AG08396 (cell line): ENCODE results near the gene CACNA1B.
"Not testable (repeated sequence)": the region's sequence is repeated elsewhere in the genome, so short reads cannot be mapped to it uniquely, and the experiment has no call there.

Source experiments
- DNase-seq: peaks from one replicate; pipeline ENCODE4 v3.0.0; 2012; ENCODE audit warnings: low spot score, mixed read lengths

The CACNA1B gene

GRCh38 chr9:138073408-138073807, 195.8 kb downstream of the CACNA1B start:
- DNase-seq: no peak

DNA sequence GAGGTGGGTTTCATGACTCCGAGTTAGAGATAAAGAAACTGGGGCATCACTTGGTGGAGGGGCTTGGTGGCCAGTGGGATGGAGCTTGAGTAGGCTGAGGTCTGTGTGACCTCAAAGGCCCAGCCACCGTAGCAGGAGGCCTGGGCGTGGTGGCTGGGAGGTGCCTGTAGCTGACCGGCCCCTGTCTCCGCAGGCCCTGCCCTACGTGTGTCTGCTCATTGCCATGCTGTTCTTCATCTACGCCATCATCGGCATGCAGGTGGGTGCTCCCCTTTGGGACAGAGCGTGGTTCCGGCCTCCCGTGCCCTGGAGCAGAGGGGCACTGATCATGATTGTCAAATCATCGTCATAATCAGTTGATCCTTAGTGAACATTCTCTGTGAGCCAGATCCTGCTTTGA, 196.2 kb downstream of the CACNA1B start:
- no peak for DNase-seq

DNA sequence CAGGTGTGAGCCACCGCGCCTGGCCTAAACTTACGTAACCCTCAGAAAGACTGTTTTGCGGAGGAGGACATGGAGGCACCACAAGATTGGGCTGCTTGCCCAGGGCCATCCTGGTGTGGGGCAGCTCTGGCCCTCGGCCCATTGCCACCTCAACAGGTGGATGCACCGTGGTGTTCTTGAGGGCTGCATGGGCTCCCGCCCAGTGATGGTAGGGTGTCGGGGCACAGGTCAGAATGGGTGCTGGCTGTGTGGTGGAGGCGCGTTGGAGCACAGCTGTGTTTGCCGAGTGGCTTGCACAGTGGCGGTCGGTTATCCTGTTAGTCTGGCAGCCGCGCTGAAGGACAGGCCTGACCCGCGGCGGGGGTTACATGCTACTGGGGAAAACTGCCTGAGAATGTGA, 196.9 kb downstream of the CACNA1B start:
- no peak for DNase-seq

- no peak for DNase-seq
These were observed 197.9 kb downstream of the CACNA1B start for GRCh38 chr9:138075496-138075895.

DNA sequence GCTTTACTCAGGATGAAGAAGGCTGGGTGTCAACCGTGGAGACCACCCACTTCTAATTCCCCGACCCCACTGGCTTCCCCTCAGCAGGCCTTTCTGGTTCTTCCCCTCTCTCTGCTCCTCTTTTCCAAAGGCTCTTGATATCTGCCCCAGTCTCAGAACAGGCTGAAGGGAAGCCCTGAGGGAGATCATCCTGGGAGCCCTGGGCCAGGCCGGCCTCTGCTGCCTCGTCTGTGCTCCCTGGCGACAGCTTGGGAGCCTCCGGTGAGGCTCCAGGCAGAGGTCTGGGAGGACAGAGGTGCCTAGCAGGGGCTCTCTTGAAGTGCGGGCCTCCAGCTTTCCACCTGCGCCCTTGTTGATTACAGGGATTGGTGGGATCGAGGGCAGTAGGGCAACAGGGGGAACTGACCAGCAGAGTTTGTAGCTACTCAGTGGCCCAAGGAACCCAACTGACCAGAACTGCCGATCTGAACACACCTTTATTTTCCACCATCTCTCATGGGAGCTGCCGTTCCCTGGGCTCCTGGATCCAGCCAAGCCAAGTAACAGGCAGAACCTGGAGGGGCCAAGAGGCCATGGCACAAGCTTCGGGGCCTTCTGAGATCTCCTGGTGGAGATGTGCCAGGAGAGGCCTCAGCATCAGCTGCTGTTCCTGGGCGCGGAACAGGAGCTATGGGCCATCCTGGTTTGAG, 198.5 kb downstream of the CACNA1B start:
- no peak for DNase-seq

DNA sequence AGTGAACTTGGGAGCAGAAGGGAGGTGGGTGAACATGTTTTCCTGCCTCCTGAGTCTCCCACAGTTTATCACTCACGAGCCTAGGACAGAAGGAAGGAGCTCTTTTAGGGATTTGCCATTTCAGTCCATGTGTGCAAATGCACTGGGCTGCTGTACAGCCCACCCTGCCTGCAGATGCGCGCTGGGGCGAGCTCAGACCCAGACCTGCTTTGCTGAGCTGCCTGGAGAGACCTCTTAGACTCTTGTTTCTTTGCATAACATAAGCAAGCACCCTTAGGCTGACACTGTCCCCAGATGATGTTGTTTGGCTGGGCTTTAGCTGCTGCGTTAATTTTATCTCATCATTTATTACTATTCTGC, 199.0 kb downstream of the CACNA1B start:
- DNase-seq: no peak

DNA sequence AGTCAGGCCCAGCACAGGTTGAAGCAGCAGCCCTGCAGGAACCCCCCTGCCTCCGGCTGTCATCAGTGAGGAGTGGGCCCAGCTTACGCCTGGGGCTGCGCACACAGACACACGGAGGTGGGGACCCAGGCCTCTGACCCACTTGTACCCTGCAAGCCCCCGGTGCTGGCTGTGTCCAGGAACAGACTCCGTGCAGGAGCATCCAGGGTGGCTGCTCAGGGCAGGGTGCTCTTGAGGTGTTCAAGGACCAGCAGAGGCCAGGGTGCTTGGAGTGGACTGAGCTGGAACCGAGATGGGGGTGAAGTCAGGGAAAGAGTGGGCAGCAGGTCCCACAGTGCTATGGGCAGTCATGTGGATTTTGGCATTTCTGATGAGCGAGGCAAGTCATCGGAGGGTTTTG, 199.5 kb downstream of the CACNA1B start:
- DNase-seq: no peak

- DNase-seq: no peak
These were observed 200.4 kb downstream of the CACNA1B start for GRCh38 chr9:138077898-138078540.

GRCh38 chr9:138078846-138079245, 201.3 kb downstream of the CACNA1B start:
- no peak for DNase-seq

- DNase-seq: no peak
These were observed 203.4 kb downstream of the CACNA1B start for GRCh38 chr9:138080979-138081378.

DNA sequence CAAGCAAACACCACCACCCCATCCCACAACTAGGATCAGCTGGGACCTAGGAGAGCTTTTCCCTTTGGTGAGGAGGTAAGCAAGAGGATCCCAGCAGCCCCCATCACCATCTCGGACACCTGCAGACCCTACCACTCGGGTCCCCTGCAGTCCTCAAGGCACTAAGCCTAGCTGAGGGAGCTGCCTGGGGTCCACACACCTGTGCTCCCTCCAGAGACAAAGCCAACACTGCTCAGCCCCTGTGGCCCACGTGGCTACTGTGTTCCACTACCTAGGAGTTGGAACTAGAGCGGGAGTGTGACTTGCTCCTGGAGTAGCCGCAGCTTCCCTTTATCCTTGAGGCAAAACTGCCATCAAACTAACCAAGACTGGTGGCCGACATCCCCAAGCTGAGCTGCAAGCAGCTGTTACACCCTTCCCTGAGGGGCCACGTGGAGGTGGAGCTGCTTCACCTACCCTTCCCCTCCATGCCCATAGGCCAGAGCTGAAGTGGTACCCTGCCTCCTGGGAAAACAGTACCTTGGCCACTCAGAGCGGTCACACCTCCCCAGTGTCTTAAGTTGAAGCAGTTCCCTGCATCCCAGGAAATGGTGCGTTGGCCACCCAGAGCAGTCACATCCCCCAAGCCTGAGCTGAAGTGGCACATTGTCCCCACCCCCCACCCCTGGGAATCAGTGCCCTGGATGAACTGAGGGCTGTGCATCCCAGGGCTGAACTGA, 205.5 kb downstream of the CACNA1B start:
- no peak for DNase-seq

- DNase-seq: no peak
These were observed 206.3 kb downstream of the CACNA1B start for GRCh38 chr9:138083873-138084272.

DNA sequence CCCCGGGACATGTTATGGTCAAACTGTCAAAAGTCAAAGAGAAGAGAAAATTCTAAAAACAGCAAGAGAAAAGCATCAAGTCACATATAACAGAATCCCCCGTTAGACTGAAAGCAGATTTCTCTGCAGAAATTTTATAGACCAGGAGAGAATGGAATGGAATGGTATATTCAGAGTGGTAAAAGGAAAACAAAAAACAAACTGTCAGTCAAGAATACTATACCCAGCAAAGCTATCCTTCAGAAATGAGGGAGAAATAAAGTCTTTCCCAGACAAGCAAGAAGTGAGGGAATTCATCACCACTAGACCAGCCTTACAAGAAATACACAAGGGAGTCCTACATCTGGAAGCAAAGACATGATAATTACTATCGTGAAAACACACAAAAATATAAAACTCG, 208.0 kb downstream of the CACNA1B start:
- no peak for DNase-seq

GRCh38 chr9:138092057-138092456, 214.5 kb downstream of the CACNA1B start:
- not testable (repeated sequence) for DNase-seq

GRCh38 chr9:138094028-138094427, 216.4 kb downstream of the CACNA1B start:
- no peak for DNase-seq

DNA sequence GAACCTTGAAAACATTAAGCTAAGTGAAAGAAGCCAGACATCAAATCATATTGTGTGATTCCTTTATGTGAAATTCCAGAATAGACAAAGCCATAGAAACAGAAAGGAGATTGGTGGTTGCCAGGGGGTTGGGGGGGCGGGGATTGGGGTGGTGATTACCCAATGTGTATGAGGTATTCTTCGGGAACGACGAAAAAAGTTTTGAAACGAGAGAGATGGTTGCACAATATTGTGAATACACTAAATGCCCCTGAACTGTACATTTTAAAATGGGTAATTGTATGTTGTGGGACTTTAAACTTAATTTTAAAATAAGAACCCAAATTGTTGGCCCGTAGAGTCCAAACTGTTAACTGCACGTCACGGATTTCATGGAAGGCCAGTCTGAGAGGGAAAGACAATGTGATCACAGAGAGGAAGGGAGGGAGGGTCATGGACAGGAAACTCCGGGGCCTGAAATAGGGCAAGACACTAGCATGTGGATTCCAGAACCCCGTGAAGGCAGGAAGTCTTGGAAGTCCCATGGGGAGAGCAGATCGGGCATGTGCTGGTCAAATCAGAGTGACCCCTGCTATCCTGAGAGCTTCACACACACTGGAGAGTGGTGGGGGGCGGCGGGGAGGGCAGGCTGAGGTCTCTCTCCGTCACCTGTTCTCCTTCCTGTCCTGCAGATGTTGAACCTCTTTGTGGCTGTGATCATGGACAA, 218.4 kb downstream of the CACNA1B start:
- DNase-seq: no peak

DNA sequence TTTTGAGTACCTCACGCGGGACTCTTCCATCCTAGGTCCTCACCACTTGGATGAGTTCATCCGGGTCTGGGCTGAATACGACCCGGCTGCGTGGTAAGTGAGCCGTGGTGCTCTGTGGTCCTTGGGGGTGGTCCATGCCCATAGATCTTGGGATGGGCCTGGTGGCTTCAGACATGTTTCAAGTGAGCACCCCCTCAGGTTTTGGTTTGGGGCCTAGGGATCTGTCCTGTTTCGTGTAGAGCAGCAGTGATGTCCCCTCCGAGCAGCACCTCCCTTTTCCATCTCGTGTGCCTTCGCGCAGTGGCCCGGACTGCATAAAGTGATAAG, 218.9 kb downstream of the CACNA1B start:
- no peak for DNase-seq

DNA sequence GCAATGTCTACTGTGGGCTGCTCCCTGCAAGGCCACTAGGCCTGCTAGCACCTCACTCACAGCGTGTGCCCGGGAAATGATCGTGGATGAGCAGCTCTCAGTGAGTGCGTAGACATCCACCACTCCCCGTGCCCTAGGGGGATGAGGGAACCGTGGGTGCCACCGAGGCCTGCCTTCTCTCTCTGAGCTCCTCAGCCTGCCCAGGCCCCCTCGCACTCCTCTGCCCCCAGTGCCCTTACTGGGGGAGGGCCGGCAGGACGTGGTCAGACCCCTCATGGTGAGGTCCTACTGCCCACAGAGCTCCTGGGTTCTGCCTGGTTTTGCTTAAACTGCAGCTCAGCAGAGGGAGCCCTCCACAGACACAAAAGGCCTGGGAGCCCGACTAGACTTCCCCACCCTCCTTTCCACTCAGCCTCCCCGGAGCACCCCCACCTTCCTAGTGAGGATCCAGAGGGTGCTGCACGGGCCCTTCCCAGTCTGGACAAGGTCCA, 220.0 kb downstream of the CACNA1B start:
- DNase-seq: no peak

DNA sequence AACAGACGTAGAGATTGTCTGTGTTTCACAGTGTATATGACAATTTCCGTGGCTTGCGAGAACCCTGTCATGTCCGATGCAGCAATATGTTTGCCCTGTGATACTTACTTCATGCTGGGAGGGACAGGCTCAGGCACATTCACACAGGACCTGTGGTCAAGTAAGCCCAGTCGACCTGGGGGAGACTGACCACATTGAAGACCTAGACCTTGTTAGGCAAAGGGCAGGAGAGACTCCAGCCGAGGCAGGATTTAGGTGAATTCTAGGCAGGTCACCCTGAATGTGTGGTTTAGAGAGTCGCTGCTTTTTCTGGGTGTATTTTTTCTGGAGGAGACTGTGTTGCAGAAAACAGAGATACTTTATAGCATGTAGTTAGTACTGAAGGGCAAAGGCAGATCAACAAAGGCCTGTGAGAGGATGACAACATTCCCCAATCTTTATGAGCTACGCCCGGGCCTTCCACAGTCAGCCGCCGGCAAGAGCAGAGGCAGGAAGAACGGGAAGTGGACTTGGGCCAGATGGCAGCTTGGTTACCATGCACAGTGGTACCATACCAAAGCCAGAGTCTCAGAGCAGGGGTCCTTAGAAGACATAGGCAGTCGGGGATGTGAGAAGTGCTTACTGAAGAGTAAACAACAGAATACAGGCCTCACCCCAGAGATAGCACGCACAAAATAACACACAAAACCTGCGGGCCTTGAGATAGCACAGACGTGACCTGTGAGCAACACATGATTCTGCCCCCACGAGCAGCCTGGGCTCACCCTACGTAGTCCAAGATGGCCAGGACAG, 220.7 kb downstream of the CACNA1B start:
- DNase-seq: no peak

- DNase-seq: no peak
These were observed 221.6 kb downstream of the CACNA1B start for GRCh38 chr9:138098908-138099791.
